Muscle layer of duodenum (tissue), 2 donors: ENCODE data around the gene RPAIN.
A peak's percentile ranks its signal among the peaks of the same experiment; 100 is the strongest.

ENCODE experiments used
- H3K27ac ChIP-seq: one replicate; pipeline ENCODE4 v1.7.0; 2013; ENCODE audit warnings: mild to moderate bottlenecking, low read length
- H3K27me3 ChIP-seq: one replicate; pipeline ENCODE4 v1.7.0; 2013; ENCODE audit warnings: low read depth, mild to moderate bottlenecking, control low read depth, low read length
- H3K36me3 ChIP-seq, 2 donors: one replicate each; pipeline ENCODE4 v1.7.0; 2013; ENCODE audit warnings: low read length in 2 of 2, control low read depth in 1 of 2, mild to moderate bottlenecking in 1 of 2; ENCODE audit not compliant: insufficient read depth in 2 of 2, control insufficient read depth in 1 of 2
- H3K4me1 ChIP-seq, 2 donors: one replicate each; pipeline ENCODE4 v1.7.0; 2013; ENCODE audit warnings: low read length in 2 of 2, mild to moderate bottlenecking in 2 of 2, control low read depth in 1 of 2, moderate library complexity in 1 of 2; ENCODE audit not compliant: insufficient read depth in 2 of 2, control insufficient read depth in 1 of 2
- H3K4me3 ChIP-seq, 2 donors: one replicate each; pipeline ENCODE4 v1.7.0; 2013; ENCODE audit warnings: low read length in 2 of 2, low read depth in 1 of 2, mild to moderate bottlenecking in 1 of 2
- H3K9me3 ChIP-seq, 2 donors: one replicate each; pipeline ENCODE4 v1.7.0; 2013; ENCODE audit warnings: low read length in 2 of 2, control low read depth in 1 of 2, mild to moderate bottlenecking in 1 of 2; ENCODE audit not compliant: control insufficient read depth in 1 of 2
- donor health status: healthy.

The RPAIN gene

GRCh38 chr17:5408186-5408585 lies 11.8 kb upstream of the RPAIN start:
- Histone ChIP-seq H3K4me1 (no peaks in the 10 kb centered on the region), H3K27ac (no peak overlapping the region), H3K27me3 (no peaks in the 10 kb centered on the region), H3K36me3 (peaks cover 74 to 83% of the 10 kb centered on the region in 2 donors), H3K4me3 (no peak overlapping the region), H3K9me3 (no peaks in the 10 kb centered on the region)

GRCh38 chr17:5410594-5411272 lies 9.2 kb upstream of the RPAIN start:
- H3K27ac ChIP-seq = no peak overlapping the region
- peaks cover 79 to 81% of the 10 kb centered on the region in 2 donors for H3K36me3 ChIP-seq
- H3K4me3 ChIP-seq = no peak overlapping the region
- no peaks in the 10 kb centered on the region for H3K27me3 ChIP-seq
- no peaks in the 10 kb centered on the region for H3K9me3 ChIP-seq
- no peaks in the 10 kb centered on the region for H3K4me1 ChIP-seq

GRCh38 chr17:5413682-5414081 lies 6.3 kb upstream of the RPAIN start:
- no peaks in the 10 kb centered on the region for H3K9me3 ChIP-seq
- H3K4me3 ChIP-seq = no peak overlapping the region
- peaks cover 49 to 53% of the 10 kb centered on the region in 2 donors for H3K36me3 ChIP-seq
- no peak overlapping the region for H3K27ac ChIP-seq
- H3K4me1 ChIP-seq = peaks cover 0 to 11% of the 10 kb centered on the region in 2 donors
- H3K27me3 ChIP-seq = no peaks in the 10 kb centered on the region

- Histone ChIP-seq H3K9me3 (no peaks in the 10 kb centered on the region), H3K27ac (no peak overlapping the region), H3K27me3 (no peaks in the 10 kb centered on the region), H3K4me3 (no peak overlapping the region), H3K4me1 (peaks cover 0 to 25% of the 10 kb centered on the region in 2 donors), H3K36me3 (peaks cover 33 to 37% of the 10 kb centered on the region in 2 donors)
These were observed 3.1 kb upstream of the RPAIN start for GRCh38 chr17:5416901-5417300.

- Histone ChIP-seq H3K27me3 (no peaks in the 10 kb centered on the region), H3K27ac (peak overlapping the region; percentile 96), H3K36me3 (peaks cover 21 to 34% of the 10 kb centered on the region in 2 donors), H3K4me1 (peaks cover 0 to 25% of the 10 kb centered on the region in 2 donors), H3K4me3 (peak overlapping the region; percentile 86 to 98), H3K9me3 (no peaks in the 10 kb centered on the region)
These were observed 1.1 kb upstream of the RPAIN start for GRCh38 chr17:5418858-5419355.

GRCh38 chr17:5419356-5419958 lies 525 bp upstream of the RPAIN start, which contains the start of gene NUP88:
TSS of gene NUP88 (minus strand) at chr17:5419662. CDS start at chr17:5419650, 12 bp downstream.
- H3K27ac ChIP-seq = peak within 1 kb of the TSS; percentile 96
- H3K36me3 ChIP-seq = peaks cover 18 to 34% of the 10 kb centered on the region in 2 donors
- H3K9me3 ChIP-seq = no peaks in the 10 kb centered on the region
- peak within 1 kb of the TSS; percentile 86 to 98 for H3K4me3 ChIP-seq
- H3K27me3 ChIP-seq = no peaks in the 10 kb centered on the region
- H3K4me1 ChIP-seq = peaks cover 0 to 25% of the 10 kb centered on the region in 2 donors

GRCh38 chr17:5422505-5422904 lies 2.5 kb downstream of the RPAIN start:
- no peak overlapping the region for H3K27ac ChIP-seq
- H3K27me3 ChIP-seq = no peaks in the 10 kb centered on the region
- no peak overlapping the region for H3K4me3 ChIP-seq
- no peaks in the 10 kb centered on the region for H3K9me3 ChIP-seq
- peaks cover 0 to 21% of the 10 kb centered on the region in 2 donors for H3K4me1 ChIP-seq
- H3K36me3 ChIP-seq = peaks cover 29 to 50% of the 10 kb centered on the region in 2 donors

GRCh38 chr17:5424909-5425308 lies 4.9 kb downstream of the RPAIN start:
- Histone ChIP-seq H3K4me1 (peaks cover 0 to 11% of the 10 kb centered on the region in 2 donors), H3K4me3 (no peak overlapping the region), H3K27ac (no peak overlapping the region), H3K9me3 (no peaks in the 10 kb centered on the region), H3K36me3 (peaks cover 50 to 70% of the 10 kb centered on the region in 2 donors), H3K27me3 (no peaks in the 10 kb centered on the region)

- no peak overlapping the region for H3K4me3 ChIP-seq
- H3K27ac ChIP-seq = no peak overlapping the region
- H3K9me3 ChIP-seq = no peaks in the 10 kb centered on the region
- H3K4me1 ChIP-seq = peaks cover 0 to 8% of the 10 kb centered on the region in 2 donors
- no peaks in the 10 kb centered on the region for H3K27me3 ChIP-seq
- H3K36me3 ChIP-seq = peaks cover 56 to 75% of the 10 kb centered on the region in 2 donors
These were observed 5.8 kb downstream of the RPAIN start for GRCh38 chr17:5425826-5426225.

- Histone ChIP-seq H3K9me3 (no peaks in the 10 kb centered on the region), H3K27ac (no peak overlapping the region), H3K36me3 (peaks cover 78 to 88% of the 10 kb centered on the region in 2 donors), H3K4me1 (no peaks in the 10 kb centered on the region), H3K4me3 (no peak overlapping the region), H3K27me3 (no peaks in the 10 kb centered on the region)
These were observed 9.4 kb downstream of the RPAIN start for GRCh38 chr17:5429191-5429887.

GRCh38 chr17:5430413-5430999 lies 10.5 kb downstream of the RPAIN start:
- Histone ChIP-seq H3K4me3 (no peak overlapping the region), H3K27me3 (no peaks in the 10 kb centered on the region), H3K4me1 (no peaks in the 10 kb centered on the region), H3K36me3 (peaks cover 79 to 86% of the 10 kb centered on the region in 2 donors), H3K27ac (no peak overlapping the region), H3K9me3 (no peaks in the 10 kb centered on the region)
